ENCODE results near the gene LCN6.

LCN6 gene

GRCh38 chr9:136725612-136726011 lies 22.7 kb downstream of the LCN6 start:
- DNase-seq (ENCODE audit: low read depth, low spot score): no peak

DNA sequence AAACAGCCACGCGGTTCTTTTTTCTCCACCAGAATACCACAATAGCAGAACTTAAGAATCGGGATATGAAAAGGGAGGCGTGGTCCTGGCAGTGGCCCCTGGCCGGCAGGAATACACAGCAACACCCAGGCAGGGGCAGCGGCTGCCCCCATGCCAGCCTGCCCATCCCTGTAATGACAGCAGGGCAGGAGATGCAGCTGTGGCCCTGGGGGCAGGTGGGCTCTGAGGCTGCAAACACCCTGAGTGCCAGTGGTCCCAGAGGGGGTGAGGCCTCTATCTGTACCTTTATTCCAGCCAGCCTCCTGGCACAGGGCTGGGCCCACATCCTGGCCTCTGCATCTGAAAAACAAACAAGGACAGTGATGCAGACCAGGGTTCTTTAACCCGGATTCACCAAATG lies 23.6 kb downstream of the LCN6 start:
- no peak for DNase-seq (ENCODE audit: low read depth, low spot score)

- DNase-seq (ENCODE audit: low read depth, low spot score): no peak
Measured at GRCh38 chr9:136723989-136724388, 24.3 kb downstream of the LCN6 start.

- no peak for DNase-seq (ENCODE audit: low read depth, low spot score)
Measured at GRCh38 chr9:136723362-136723976, 24.9 kb downstream of the LCN6 start.

- DNase-seq (ENCODE audit: low read depth, low spot score): no peak
Measured at GRCh38 chr9:136722969-136723356, 25.4 kb downstream of the LCN6 start.

DNA sequence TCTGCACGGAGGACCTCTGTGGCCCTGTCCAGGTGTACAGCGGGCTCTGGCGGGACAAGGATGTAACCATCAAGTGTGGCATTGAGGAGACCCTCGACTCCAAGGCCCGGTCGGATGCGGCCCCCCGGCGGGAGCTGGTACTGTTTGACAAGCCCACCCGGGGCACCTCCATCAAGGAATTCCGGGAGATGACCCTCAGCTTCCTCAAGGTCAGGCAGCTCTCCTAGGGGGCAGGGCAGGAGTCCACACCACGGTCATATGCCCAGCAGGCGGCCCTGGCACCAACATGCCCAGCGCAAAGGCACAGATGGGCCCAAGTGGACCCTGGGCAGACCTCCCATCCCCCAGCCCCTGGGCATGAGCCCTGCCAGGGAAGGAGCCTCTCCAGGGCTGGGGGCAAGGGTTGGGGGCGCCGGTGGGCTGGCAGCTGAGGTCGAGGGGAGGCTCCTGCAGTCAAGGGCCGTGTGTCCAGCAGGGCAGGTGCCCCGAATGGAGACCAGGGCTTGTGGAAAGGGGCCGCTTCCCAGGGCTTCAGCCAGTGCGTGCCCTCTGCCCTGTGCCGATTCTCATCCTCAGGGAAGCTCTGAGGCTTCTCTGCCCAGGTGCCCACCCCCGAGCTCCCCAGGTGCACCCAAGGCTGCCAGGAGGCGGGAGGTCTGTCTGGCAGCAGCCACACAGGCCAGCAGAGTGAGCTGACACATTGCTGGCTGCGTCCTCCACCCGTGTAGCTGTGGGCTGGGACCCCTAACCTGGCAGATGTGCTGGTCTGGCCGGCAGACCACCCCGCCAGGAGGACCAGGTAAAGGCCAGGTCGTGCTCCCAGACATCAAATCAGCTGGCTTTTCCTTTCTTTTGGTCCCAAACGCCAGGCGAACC lies 26.0 kb downstream of the LCN6 start:
- no peak for DNase-seq (ENCODE audit: low read depth, low spot score)

- no peak for DNase-seq (ENCODE audit: low read depth, low spot score)
Measured at GRCh38 chr9:136721339-136722092, 26.8 kb downstream of the LCN6 start.

GRCh38 chr9:136720898-136721338 lies 27.4 kb downstream of the LCN6 start:
- DNase-seq (ENCODE audit: low read depth, low spot score): no peak

DNA sequence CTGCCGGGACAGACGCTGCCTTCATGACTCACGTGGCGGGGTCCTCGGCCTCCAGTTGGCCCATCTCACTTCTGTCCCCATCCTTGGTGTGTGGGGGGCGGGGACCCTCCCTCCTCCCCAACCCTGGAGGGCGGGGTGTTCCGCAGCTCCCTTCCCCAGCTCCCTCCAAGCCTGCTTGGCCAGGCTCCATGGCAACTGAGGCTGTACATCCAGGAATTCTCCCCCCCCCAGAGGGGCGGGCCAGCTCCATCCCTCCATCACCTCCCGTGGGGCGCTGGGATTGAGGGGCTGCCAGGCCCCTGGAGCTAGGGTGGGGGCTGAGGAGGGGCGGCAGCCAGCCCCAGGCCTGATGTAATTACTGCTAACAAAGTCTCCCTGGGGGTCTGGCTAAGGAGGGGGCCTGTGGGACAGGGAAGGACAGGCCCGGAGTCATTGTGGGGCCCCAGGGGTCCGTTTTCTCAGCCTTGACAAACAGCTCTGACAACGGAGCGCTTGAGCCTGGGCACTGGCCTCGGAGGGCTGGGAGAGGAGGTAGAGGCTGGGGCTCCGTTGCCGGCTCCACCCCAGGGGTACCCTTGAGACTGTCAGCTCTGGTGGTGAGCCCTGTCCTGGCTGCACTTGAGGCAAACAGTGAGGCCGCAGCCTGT lies 28.0 kb downstream of the LCN6 start:
- DNase-seq (ENCODE audit: low read depth, low spot score): no peak

- no peak for DNase-seq (ENCODE audit: low read depth, low spot score)
Measured at GRCh38 chr9:136719195-136719880, 29.0 kb downstream of the LCN6 start.

DNA sequence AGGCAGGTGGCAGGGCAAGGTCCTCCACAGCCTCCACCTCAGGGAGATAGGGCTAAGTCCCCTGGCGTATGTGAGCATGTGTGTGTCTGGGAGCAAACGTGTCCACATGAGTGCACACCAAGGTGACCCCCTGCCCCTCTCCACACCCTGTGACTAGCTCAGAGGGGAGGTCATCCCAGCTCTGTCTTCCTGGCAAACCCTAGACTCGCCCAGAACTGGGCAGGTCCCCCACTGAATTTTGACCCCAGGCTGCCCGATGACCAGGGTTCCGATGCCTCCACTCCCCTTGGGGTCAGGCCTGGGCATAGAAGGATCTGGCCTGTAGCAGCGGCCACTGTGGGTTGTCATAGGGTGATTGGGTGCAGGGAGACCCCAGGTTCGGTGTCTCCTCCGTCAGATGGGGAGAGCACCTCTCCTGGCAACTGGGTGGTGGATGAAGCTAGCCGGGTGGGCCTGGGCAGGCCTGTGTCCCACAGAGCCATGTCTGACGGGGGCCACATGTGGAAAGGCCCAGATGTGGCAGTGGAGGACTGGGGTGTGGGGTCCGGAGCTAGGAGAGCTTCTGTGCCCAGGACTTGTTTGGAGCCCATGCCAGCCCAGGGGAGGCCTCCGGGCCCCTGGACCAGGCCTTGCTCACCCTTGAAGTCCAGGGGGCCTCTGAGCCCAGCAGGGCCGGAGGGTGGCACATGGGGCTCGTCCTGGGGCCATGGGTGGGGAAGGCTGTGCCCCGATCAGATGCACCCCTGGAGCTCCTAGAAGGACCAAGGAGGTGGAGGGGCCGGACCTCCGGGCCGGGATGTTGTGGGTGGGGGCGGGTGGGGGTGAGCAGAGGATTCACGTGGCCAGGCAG lies 29.8 kb downstream of the LCN6 start:
- DNase-seq (ENCODE audit: low read depth, low spot score): no peak

- no peak for DNase-seq (ENCODE audit: low read depth, low spot score)
Measured at GRCh38 chr9:136717399-136717798, 30.9 kb downstream of the LCN6 start.

DNA sequence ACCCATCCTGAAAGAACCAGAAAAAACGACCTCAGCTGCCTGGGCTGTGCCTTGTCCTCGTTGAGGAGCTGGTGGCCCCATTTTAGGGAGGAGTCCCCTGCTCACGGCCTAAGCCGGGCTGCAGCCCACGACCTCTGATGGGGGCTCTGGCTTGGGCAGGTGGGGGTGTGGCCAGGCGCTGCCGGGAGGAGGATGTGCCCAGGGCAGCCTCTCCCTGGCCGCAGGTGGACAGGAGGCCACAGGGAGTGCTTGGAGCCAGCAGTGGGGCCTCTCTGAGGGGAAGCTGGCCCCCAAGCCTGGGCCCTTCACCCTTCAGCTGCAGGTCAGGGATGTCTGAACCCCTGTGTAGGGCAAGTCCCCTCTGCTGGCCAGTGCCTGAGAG lies 33.4 kb downstream of the LCN6 start:
- no peak for DNase-seq (ENCODE audit: low read depth, low spot score)

- no peak for DNase-seq (ENCODE audit: low read depth, low spot score)
Measured at GRCh38 chr9:136714096-136714892, 34.0 kb downstream of the LCN6 start.

DNA sequence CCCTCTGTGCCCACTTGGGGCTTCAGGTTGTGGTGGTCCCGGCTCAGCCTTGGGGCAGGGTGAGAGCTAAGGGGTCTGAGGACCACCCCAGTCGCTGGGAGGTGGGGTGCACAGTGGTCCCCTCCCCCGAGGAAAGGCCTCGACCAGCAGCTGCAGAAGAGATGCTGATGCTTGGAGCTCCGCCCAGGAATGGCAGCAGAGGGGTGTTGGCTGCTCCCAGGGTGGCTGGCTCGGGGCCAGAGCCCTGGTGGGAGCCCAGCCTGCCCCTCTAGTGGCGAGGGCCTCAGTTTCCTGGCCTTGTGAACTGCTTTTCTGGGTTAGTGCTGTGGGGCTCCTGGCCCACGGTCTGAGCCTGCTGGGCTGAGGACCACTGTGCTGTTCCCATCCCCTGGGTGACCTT lies 34.8 kb downstream of the LCN6 start:
- no peak for DNase-seq (ENCODE audit: low read depth, low spot score)

- DNase-seq (ENCODE audit: low read depth, low spot score): no peak
Measured at GRCh38 chr9:136712690-136713544, 35.4 kb downstream of the LCN6 start.

DNA sequence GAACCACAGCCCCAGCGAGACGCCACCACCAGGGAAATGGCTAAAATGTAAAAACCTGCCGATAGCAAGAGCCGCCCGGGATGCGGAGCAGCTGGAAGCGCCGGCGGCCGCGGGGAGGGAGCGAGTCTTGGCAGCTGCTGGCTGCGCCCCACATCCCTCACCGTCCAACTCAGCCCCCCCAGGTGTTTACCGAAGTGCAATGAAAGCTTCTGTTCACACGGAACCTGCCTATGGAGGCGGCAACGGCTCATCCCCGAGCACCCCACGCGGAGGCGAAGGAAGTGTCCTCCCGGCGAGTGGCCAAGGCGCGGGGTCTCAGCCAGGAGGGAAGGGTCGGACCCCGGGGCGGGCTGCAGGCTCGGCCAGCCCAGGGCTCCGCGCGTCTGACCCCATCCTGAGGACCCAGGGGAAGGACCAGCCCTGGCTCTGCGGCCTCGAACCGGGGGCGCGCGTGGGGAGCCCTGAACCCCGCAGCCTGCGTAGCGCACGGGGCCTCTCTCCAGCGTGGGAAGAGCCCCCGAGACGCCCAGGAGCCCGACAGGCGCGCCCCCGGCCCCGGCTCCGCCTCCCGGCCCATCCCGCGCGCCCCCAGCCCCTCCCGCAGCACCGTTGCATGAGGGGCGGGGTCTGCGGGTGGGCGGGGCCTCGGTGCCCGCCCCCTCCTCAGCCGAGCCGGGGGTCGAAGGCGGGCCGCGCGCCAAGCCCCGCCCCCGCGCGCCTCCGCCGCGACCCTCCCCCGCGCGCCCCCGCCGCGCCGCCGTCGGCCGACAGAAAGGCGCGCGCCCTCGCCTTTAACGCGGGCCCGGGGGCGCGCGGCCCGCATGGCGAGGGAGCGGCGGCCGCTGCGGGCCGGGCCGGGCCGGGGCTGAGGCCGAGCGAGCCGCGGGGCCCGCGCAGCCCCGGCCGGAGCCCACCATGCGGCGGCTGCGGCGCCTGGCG lies 36.3 kb downstream of the LCN6 start, which contains the start of gene DIPK1B:
Gene DIPK1B, plus strand, starts transcription at position 822 of the 939 bp plus-strand sequence. Its CDS starts 94 bp downstream, at position 916.
- no peak for DNase-seq (ENCODE audit: low read depth, low spot score)
